BLaER1 treated with 17β-estradiol and CSF1 and Interleukin-3, amounts not matched to agents 10 nM and 100 nM (cell line): Measurements from ENCODE around the gene CD2BP2.
A peak's percentile ranks its signal among the peaks of the same experiment; 100 is the strongest.

Experiments
- H3K27ac ChIP-seq, 11 experiments: shearing (Covaris generic); formaldehyde crosslinking; 2 replicates each; pipeline ENCODE4 v1.8.1; 2022
- H3K27me3 ChIP-seq, 11 experiments: shearing (Covaris generic); formaldehyde crosslinking; 2 replicates each; pipeline ENCODE4 v1.8.1; 2022
- H3K36me3 ChIP-seq, 11 experiments: shearing (Covaris generic); formaldehyde crosslinking; 2 replicates each; pipeline ENCODE4 v1.8.1; 2022
- H3K4me1 ChIP-seq, 10 experiments: shearing (Covaris generic); formaldehyde crosslinking; 2 replicates each; pipeline ENCODE4 v1.8.1; 2022
- H3K4me2 ChIP-seq, 11 experiments: shearing (Covaris generic); formaldehyde crosslinking; 2 replicates each; pipeline ENCODE4 v1.8.1; 2022
- H3K4me3 ChIP-seq, 10 experiments: shearing (Covaris generic); formaldehyde crosslinking; 2 replicates each; pipeline ENCODE4 v1.8.1; 2022
- H3K9ac ChIP-seq, 11 experiments: shearing (Covaris generic); formaldehyde crosslinking; 2 replicates each; pipeline ENCODE4 v1.8.1; 2022
- H3K9me3 ChIP-seq, 11 experiments: shearing (Covaris generic); formaldehyde crosslinking; replicated peaks in 1 of 11; 2 replicates each; pipeline ENCODE4 v1.8.1; 2022
- H4K20me1 ChIP-seq, 11 experiments: shearing (Covaris generic); formaldehyde crosslinking; 2 replicates each; pipeline ENCODE4 v1.8.1; 2022
- Cebpa-rat ChIP-seq, 11 experiments: shearing (Covaris generic); IDR thresholded peaks; 2 replicates each; pipeline ENCODE4 v1.8.1; 2022

CD2BP2 gene

DNA sequence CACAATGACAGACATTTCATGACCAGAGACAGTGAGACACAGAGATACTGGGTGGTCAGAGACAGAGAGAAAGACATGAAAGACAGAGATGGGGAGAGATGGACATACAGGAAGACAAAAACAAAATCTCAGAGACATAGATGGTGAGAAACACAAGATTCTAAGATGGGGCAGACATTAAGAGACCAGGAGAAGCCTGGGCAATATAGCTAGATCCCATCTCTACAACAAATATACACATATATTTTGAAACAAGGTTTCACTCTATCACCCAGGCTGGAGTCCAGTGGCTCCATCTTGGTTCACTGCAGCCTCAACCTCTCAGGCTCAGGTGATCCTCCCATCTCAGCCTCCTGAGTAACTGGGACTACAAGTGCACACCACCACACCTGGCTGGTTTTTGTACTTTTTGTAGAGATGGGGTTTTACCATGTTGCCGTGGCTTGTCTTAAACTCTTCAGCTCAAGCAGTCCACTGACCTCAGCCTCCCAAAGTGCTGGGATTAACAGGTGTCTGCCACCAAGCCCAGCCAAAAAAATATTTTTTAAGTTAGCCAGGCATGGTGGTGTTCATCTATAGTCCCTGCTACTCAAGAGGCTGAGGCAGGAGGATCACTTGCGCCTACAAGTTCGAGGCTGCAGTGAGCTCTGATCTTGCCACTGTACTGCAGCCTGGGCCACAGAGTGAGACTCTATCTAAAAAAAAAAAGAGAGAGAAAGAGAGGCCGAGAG is 25.1 kb upstream of the CD2BP2 start:
- no peak for TF ChIP-seq Cebpa-rat (IDR thresholded peaks at IDR 0.05)
- Histone ChIP-seq H3K27ac (peak overlapping the region in 5 of 11 experiments; percentile 83 to 100 (median 100); a peak in 6 of 22 replicates), H3K9ac (peak overlapping the region in 2 of 11 experiments; percentile 24 to 58; a peak in 1 of 22 replicates), H3K4me2 (peak overlapping the region; percentile 74 to 100 (median 99); a peak in 21 of 22 replicates), H3K36me3 (no peaks in the 10 kb centered on the region), H3K4me3 (no peak overlapping the region; a peak in 2 of 20 replicates), H3K27me3 (no peaks in the 10 kb centered on the region), H4K20me1 (no peaks in the 10 kb centered on the region; a peak in 2 of 22 replicates), H3K9me3 (no peaks in the 10 kb centered on the region), H3K4me1 (peaks cover 54 to 79% (median 68%) of the 10 kb centered on the region in 10 experiments)

DNA sequence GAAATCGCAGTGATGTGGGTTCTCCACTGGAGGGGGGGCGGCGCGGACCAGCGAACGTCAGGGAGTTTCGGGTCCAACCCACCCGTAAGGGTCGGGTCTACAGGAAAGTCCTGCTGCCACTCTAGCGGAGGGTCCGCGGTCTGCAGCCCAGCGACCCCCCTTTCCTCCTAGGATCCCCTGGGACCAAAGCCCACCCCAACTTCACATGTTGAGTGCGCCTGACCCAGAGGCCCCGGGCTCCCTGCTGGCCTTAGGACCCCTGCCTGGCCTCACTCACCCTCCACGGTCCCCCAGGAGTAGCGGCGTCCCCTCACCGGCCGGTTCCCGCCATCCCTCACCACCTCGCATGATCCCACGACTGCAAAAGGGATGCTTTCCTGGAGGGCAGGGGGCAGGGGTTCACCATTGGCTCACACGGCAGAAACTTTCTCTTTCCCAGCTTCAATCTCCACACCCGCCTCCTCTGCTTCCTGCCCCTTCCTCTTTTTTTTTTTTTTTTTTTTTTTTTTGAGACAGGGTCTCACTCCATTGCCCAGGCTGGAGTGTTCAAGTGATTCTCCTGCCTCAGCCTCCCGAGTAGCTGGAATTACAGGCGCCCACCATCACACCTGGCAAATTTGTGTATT is 24.2 kb upstream of the CD2BP2 start:
- peak overlapping the region; percentile 93 to 100 (median 100) for H3K4me2 ChIP-seq
- peaks cover 54 to 88% (median 73%) of the 10 kb centered on the region in 10 experiments for H3K4me1 ChIP-seq
- H3K9ac ChIP-seq = peak overlapping the region; percentile 81 to 98 (median 93); a peak in 21 of 22 replicates
- no peaks in the 10 kb centered on the region for H3K27me3 ChIP-seq
- H3K9me3 ChIP-seq = no peaks in the 10 kb centered on the region
- peak overlapping the region; percentile 67 to 81 (median 72) for H3K4me3 ChIP-seq
- no peak for TF ChIP-seq Cebpa-rat (IDR thresholded peaks at IDR 0.05)
- H4K20me1 ChIP-seq = no peaks in the 10 kb centered on the region; a peak in 2 of 22 replicates
- H3K27ac ChIP-seq = peak overlapping the region in 10 of 11 experiments; percentile 40 to 100 (median 98); a peak in 20 of 22 replicates
- H3K36me3 ChIP-seq = no peaks in the 10 kb centered on the region

DNA sequence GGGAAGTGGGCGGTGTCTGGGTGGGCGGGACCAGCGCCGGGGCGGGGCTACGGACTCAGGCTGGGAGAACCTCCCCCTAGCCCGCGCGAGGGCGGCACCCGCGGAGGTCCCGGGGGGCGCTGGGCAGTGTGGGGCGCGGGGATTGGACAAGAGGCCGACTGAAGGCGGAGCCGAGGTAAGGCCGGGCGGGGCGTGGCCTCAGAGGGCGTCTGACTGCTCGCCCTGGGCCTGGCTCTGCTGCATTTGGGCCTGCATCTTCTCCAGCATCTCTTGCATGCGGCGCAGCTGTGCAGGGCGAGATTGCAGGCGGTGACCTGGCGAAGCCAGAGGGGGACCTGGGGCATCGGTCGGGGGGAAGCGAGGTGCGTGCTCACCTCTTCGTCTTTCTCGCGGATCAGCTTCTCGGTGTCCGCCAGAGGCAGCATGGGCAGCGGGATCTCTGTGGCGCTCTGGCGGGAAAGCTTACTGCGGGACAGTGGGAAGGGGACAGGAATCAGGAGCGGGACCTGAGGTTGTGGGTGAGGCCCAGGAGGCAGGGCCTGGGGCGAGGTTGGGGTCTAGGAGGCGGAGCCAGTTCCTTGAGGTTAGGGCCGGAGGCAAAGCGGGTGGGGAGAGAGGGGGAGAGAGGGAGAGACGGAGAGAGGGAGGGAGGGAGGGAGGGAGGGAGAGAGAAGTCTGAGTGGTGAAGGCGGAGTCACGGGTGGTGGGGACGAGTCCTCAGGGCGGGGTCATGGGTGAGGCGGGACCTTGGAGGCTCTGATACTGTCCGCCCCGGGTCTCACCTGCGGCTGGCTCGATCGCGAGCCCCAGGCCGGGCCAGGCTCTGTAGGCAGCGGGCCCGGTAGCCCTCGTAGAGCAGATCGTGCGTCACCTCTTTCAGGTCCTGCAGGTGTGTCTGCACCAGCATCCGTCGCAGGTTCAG is 23.4 kb upstream of the CD2BP2 start:
- Histone ChIP-seq H3K4me3 (peak overlapping the region; percentile 67 to 81 (median 72)), H3K4me2 (peak overlapping the region; percentile 95 to 100 (median 100)), H3K9me3 (no peaks in the 10 kb centered on the region), H3K9ac (peak overlapping the region; percentile 90 to 98 (median 94)), H4K20me1 (no peaks in the 10 kb centered on the region; a peak in 2 of 22 replicates), H3K4me1 (peaks cover 54 to 88% (median 71%) of the 10 kb centered on the region in 10 experiments), H3K27ac (peak overlapping the region; percentile 97 to 100 (median 98)), H3K27me3 (no peaks in the 10 kb centered on the region), H3K36me3 (no peaks in the 10 kb centered on the region)
- no peak for TF ChIP-seq Cebpa-rat (IDR thresholded peaks at IDR 0.05)

DNA sequence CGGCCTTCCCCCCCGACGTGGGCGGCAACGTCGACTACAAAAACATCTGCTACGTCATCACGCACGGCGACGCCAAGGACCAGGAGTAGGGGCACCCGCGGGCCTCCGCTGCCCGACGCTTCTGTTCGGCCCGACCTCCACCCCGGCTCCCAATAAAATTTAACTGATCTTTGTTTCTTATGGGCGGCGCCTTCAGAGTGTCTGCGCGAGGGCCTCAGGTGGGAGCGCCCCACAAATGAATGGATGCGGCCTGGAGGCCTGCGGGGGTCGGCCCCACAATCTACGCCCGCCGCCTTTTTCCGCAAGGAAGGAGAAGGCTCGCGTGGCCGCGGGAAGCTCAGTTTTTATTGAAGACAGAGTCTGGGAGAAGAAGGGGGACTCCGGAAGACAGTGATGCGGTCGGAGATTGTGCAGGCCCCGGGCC is 22.7 kb upstream of the CD2BP2 start:
- no peak for TF ChIP-seq Cebpa-rat (IDR thresholded peaks at IDR 0.05)
- Histone ChIP-seq H3K36me3 (no peaks in the 10 kb centered on the region), H3K9me3 (no peaks in the 10 kb centered on the region), H3K27me3 (no peaks in the 10 kb centered on the region), H4K20me1 (no peaks in the 10 kb centered on the region; a peak in 2 of 22 replicates), H3K27ac (peak overlapping the region; percentile 97 to 100 (median 98)), H3K4me2 (peak overlapping the region; percentile 79 to 100 (median 97)), H3K4me1 (peaks cover 49 to 83% (median 64%) of the 10 kb centered on the region in 10 experiments), H3K9ac (peak overlapping the region; percentile 90 to 98 (median 94)), H3K4me3 (peak overlapping the region; percentile 64 to 81 (median 70))

DNA sequence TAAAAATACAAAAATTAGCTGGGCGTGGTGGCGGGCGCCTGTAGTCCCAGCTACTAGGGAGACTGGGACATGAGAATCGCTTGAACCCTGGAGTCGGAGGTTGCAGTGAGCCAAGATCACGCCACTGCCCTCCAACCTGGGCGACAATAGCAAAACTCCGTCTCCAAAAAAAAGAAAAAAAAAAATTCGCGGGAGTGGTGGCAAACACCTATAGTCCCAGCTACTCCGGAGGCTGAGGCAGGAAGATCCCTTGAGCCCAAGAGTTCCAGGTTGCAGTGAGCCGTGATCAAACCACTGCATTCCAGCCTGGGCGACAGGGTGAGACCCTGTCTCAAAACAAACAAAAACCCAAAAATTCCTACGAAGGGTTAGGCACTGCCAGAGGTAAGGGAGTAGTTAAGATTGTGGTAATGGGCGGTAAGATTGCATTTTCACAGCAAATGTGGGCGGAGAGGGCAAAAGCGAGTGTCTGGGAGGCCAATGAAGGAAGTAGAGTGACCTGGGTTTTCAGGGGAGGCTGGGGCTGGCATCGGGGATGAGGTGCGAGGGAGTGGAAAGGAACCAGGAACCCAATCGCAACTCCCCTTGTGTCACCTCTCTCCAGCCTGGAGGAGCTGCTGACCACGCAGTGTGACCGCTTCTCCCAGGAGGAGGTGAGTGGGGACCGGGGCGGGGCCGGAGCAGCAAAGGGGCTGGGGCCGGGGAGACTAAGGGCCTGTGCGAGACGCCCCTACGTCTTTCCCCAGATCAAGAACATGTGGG is 22.1 kb upstream of the CD2BP2 start:
- no peaks in the 10 kb centered on the region for H3K9me3 ChIP-seq
- H3K27me3 ChIP-seq = no peaks in the 10 kb centered on the region
- H3K4me2 ChIP-seq = peak overlapping the region; percentile 79 to 100 (median 97)
- H3K4me1 ChIP-seq = peaks cover 43 to 83% (median 63%) of the 10 kb centered on the region in 10 experiments
- no peaks in the 10 kb centered on the region for H3K36me3 ChIP-seq
- no peak for TF ChIP-seq Cebpa-rat (IDR thresholded peaks at IDR 0.05)
- H4K20me1 ChIP-seq = no peaks in the 10 kb centered on the region; a peak in 2 of 22 replicates
- H3K27ac ChIP-seq = peak overlapping the region; percentile 97 to 100 (median 98)
- H3K9ac ChIP-seq = peak overlapping the region; percentile 90 to 98 (median 94)
- peak overlapping the region; percentile 64 to 81 (median 70) for H3K4me3 ChIP-seq

DNA sequence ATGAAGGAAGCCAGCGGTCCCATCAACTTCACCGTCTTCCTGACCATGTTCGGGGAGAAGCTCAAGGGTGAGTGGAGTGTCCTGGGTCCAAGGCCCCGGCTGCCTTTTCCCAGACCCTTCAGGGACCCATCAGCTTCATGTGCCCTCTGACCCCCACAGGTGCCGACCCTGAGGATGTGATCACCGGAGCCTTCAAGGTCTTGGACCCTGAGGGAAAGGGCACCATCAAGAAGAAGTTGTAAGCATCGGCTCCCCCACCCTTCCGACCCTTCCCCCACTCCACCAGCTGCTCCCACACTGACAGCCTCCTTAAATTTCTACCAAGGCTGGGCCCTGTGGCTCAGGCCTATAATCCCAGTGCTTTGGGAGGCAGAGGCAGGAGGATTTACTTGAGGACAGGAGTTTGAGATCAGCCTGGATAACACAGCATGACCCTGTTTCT is 21.4 kb upstream of the CD2BP2 start:
- no peaks in the 10 kb centered on the region for H3K9me3 ChIP-seq
- H3K27me3 ChIP-seq = no peaks in the 10 kb centered on the region
- no peaks in the 10 kb centered on the region for H3K36me3 ChIP-seq
- peak overlapping the region in 7 of 11 experiments; percentile 90 to 98 (median 93); a peak in 7 of 22 replicates for H3K9ac ChIP-seq
- no peaks in the 10 kb centered on the region; a peak in 2 of 22 replicates for H4K20me1 ChIP-seq
- H3K4me3 ChIP-seq = no peak overlapping the region
- TF ChIP-seq Cebpa-rat (IDR thresholded peaks at IDR 0.05) = no peak
- peak overlapping the region in 10 of 11 experiments; percentile 97 to 100 (median 98); a peak in 19 of 22 replicates for H3K27ac ChIP-seq
- peaks cover 41 to 83% (median 63%) of the 10 kb centered on the region in 10 experiments for H3K4me1 ChIP-seq
- peak overlapping the region; percentile 79 to 100 (median 97); a peak in 20 of 22 replicates for H3K4me2 ChIP-seq

DNA sequence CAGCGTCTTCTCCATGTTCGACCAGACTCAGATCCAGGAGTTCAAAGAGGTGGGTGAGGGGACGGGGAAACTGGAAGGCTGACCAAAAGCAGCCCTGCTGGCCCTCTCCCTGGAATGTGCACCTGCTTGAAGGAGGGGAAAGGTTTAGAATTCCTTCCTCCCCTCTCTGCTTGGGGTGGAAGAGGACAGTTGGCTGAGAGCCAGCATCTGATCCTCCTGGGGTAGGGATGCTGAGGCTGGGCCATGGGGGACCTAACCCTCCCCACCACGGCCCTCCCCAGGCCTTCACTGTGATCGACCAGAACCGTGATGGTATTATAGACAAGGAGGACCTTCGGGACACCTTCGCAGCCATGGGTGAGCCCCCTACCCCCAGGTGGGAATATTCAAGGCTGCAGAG is 20.8 kb upstream of the CD2BP2 start:
- no peaks in the 10 kb centered on the region for H3K36me3 ChIP-seq
- H3K4me2 ChIP-seq = peak overlapping the region in 4 of 11 experiments; percentile 91 to 100 (median 96); a peak in 6 of 22 replicates
- no peak overlapping the region for H3K4me3 ChIP-seq
- TF ChIP-seq Cebpa-rat (IDR thresholded peaks at IDR 0.05) = no peak
- no peaks in the 10 kb centered on the region for H3K9me3 ChIP-seq
- peak overlapping the region in 6 of 11 experiments; percentile 97 to 100 (median 99); a peak in 10 of 22 replicates for H3K27ac ChIP-seq
- no peaks in the 10 kb centered on the region for H3K27me3 ChIP-seq
- no peaks in the 10 kb centered on the region; a peak in 2 of 22 replicates for H4K20me1 ChIP-seq
- H3K9ac ChIP-seq = 0 out of 22 replicates have a peak overlapping the region, but pooled peaks of 2 of the 11 experiments have one; percentile 98
- H3K4me1 ChIP-seq = peaks cover 39 to 81% (median 61%) of the 10 kb centered on the region in 10 experiments
